ENCODE data around the gene IQCN.

IQCN gene

DNA sequence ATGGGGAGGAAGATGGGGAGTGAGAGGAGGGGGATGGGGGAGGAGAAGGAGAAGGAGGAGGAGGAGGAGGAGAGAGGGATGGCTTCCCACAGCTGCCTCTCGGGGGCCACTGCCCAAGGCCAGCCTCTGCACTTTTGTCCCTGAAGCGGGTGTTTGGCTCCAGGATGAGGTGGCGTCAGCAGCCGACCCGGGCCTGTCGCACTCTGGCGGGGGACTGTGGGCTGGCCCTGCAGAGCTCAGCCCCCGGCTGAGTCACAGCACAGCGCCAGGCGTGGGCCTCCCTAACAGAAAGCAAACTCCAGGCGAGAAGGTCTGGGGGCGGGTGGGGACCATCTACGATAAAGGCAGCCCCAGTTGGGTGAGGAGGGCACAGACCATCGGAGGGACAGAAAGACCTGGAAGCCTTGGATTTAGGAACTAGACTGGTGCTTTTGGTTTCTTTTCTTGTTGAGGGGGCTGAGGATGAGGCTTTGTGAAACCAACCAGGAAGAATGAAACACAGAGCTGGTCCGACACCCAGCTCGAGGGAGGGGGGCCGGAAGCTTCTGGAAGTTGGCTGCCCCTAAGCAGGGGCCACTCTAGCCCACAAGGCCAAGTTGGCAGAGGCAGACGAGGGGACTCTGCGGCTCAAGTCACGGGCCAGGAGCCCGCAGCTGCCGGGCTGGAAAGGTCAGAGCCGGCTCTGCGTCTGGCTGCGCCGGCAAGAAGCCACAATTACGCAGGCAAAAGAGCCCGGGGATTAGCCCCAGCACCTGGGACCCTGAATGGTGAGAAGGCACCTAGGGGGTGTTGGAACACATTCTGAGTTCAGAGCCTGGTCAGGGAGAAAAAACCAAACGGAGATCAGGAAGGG lies 30.4 kb upstream of the IQCN start:
- no peak for DNase-seq

DNA sequence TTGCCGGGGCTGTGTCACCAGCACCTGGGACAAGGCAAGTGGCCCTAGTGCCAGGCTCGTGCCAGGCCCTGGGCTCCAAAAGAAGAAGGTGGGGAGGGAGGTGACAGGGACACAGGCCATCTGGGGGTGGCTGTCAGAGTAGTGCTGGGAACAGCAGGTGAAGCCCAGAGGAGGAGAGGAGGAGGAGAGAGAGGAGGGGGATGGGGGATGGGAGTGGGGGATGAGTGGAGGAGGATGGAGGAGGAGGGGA lies 29.9 kb upstream of the IQCN start:
- peak; percentile 25 for DNase-seq

DNA sequence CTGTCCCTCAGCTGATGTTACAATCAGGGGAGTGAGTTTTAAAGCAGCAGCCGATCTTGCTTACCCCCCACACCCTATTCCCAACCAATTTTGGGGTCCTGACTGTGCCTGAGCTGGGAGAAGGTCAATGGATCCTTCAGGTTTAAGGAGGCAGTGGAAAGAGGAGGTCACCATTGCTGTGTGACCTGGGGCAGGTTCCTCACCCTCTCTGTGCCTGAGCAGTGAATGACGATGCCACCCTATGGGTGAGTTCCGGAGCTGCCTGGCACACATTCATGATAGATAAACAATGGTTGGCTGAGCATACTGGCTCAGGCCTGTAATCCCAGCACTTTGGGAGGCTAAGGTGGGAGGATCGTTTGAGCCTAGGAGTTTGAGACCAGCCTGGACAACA lies 27.5 kb upstream of the IQCN start:
- no peak for DNase-seq

DNA sequence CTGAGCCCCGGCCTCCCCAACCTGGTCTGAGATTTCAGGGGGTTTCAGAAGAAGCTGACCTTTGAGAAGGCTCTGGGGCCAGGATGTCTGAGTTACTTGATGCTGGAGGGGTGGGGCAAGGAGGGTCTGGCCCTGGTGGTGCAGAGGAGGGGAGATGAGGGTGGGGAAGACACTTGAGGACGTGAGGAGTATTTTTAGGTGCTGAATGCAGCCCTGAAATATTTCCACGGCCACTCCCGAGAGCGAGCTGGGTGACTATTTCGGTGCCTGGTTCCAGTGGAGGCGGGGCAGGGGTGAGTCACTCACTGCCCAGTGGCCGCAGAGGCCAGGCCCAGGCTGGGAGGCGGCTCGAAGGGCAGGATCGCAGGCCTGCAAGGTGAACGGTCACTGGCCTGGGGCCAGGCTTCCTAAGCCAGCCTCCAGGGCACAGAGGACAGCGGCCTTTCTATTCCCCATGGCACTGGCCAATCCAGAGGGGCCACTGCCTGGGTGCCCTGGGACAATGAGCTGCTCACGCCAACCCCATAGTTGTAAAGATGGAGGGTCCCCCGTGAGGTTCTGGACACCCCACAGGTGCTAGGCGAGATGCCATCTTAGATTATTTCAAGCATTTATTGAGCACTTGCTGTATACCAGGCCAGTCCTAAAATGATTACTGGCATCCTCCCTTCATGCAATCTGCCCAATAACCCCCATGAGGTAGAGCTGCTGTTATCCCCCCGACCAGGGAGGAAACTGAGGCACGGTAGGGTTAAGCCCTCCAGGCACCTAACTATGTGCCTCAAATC lies 26.9 kb upstream of the IQCN start:
- no peak for DNase-seq

DNA sequence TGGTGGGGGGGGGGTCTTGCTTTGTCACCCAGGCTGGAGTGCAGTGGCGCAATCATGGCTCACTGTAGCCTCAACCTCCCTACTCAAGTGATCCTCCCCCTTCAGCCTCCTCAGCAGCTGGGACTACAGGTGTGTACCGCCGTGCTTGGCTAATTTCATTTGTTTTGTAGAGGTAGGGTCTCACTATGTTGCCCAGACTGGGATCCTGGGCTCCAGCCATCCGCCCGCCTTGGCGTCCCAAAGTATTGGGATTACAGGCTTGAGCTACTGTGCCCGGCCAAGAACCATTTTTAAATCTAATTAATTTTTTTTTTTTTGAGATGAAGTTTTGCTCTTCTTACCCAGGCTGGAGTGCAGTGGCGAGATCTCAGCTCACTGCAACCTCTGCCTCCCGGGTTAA lies 25.4 kb upstream of the IQCN start:
- no peak for DNase-seq

DNA sequence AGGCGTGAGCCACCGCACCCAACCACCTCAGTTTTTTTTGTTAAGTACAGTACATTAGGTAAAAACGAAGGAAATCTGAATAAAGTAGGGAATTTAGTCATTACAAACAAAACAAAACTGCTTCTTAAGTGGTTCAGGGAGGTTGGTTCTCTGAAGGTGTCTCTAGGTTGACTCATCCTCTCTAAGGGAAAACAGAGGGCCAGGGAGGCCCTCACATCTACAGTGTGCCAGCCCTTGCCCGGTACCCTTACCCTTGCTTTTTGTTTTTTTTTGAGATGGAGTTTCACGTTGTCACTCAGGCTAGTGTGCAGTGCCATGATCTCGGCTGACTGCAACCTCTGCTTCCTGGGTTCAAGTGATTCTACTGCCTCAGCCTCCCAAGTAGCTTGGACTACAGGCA lies 24.3 kb upstream of the IQCN start:
- no peak for DNase-seq

DNA sequence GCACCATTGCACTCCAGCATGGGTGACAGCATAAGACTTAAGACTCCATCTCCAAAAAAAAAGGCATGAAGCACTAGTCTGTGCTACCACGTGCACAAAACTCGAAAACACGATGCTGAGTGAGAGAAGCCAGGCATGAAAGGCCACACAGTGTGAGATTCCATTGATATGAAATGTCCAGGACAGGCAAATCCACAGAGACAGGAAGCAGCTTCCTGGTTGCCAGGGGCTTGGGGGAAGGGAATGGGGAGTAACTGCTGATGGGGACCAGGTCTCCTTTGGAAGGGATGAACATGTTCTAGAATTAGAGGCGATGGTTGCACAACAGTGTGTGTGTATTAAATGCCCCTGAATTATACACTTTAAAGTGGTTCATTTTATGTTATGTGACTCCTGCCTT lies 23.1 kb upstream of the IQCN start:
- no peak for DNase-seq

DNA sequence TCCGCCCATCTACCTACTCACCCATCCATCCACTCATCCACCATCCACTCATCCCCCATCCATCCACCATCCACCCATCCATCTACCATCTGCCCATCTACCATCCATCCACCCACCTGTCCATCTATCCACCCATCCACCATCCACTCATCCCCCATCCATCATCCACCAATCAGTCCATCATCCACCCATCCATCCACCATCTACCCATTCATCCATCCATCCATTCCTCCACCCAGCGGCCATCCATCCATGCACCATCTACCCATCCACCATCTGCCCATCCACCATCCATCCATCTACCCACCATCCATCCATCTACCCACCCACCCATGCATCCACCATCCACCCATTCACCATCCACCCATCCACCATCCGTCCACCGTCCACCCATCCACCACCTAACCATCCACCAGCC lies 20.8 kb upstream of the IQCN start:
- no peak for DNase-seq

DNA sequence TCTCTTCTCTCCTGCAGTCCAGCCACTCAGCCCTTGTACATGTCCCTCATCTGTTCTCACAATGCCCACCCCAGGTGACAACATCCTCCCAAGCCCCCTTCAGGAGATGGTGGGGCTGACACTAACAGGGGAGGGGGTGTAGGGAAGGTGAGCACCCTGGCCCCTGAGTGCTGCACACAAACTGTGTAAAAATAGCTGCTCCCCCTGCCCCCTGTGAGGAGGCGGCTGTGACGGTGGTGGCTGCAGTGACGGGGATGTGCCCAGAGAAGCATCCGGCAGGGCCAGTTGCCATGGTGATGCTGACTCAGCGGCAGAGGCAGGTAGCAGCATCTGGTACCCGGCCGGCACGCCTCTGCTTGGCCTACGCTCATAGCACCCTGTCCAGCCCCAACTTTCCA lies 20.2 kb upstream of the IQCN start:
- peak; percentile 21 for DNase-seq

DNA sequence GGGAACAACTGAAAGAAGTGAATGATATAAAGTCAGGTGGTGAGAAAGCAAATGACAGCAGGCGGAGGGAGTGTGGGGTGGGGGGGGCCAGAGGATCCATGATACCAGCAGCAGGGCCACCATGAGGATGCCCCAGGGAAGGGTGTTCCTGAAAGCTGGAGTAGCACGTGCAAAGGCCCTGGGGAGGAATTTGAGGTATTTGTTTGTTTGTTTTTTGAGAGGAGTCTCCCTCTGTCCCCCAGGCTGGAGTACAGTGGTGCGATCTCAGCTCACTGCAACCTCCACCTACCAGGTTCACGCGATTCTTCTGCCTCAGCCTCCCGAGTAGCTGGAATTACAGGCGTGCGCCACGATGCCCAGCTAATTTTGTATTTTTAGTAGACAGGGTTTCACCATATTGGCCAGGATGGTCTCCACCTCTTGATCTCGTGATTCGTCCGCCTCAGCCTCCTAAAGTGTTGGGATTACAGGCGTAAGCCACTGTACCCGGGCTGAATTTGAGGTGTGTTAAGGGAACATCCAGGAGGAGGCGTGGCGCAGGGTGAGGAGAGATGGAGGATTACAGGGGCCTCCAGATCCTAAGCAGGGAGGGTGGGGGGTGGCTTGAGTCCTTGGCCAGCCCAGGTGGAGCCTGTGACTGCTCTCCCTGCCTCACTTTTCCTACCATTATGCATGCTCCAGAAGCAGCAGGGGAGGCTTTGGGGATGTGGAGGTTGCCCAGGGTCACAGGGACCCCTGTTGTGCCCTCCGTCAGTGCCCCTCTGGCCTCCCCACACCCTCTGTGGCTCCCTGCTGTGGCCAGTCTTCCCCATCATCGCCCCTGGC lies 19.6 kb upstream of the IQCN start:
- no peak for DNase-seq

DNA sequence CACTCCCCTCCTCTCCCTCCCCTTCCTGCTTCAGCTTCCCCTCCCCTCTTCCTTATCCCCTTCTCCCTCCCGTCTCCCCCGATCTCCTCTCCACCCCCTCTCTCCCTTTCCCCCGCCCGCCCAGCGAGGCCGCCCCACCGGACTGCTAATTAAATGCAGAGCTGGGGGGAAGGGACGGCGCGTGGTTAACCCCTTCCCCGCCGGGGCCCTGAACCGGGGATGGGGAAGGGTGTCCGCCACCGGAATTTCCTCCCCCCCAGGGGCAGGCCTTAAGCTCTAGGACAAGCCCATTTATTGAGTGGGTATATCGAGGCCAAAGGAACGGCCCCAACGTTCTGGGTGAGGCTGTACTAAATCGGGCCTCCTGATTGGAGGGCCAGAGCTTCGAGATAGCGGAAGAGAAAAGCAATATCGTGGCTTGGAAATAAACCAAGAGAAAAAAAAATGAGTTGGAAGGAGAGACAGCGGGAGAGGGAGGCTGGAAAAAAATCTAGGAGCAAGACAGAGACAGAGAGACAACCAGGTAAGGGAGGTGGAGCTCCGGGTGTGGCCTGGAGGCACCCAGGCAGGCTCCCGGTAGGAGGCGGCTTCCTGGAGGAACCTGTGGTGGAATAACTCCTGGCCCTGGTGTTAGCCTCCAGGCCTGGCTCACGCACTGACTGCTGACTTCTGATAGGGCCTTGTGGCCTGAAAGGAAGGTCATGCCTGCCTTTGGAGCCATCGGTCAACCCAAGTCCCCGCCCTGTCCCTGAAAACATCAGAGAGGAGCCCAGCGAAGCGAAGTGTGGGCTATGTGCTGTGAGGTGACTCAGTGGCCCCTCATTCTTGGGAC lies 18.8 kb upstream of the IQCN start:
- no peak for DNase-seq

DNA sequence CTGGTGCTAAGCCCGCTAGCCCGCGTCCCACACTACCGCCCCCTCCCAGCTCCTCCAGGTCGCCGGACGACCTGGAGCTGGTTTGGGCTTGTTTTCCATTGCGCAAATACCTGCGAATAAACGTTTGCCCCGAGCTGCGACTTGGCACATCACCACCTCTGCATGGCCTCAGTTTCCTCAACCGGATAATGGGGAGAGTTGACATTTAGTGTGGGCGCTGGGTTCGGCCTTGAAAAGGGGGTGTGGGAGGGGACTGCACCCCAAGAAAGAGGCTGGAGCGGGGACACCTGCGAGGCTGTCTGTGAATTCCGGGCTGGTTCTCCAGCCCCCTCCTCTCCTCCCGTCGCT lies 18.2 kb upstream of the IQCN start:
- no peak for DNase-seq

DNA sequence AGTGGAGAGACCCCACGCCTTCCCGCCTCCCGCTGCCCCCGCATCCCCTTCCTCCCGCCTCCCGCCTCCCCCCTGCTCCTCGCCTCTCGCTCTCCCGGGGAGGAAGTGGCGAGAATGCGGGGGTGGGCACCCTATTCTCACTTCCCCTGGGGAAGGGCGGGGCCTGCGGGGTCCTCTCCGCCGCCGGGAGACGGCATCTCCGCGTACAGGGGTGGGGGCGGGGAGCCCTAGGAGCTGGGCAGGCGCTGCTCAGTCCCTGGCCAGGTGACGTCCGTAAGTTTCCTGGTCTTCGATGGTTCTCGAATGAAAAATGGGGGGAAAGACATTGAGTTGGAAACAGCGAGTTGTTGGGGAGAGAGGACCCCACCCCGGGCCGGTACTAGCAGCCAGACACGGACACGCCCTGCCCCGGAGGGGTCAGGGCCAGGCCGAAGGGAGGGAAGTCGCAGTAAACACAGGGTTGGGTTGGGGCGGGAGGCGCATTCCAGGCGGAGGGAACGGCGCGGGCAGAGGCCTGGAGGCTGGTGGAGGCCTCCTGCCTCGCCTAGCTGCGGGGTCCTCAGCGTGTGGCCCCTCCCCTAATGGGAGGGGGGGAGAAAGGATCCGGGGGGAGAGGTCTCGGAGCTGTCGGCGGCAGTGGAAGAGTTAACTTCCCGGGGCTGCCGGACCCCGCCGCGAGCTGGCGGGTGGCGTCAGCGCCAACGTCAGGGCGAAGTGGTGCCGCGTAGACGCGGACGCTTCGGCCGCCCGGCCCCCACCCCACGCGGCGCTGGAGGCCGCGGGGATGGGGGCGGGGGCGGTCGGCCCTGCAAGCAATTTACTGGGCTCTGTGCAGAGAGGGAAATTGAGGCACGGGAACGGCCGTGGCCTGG lies 17.6 kb upstream of the IQCN start:
- peak; percentile 30 for DNase-seq

DNA sequence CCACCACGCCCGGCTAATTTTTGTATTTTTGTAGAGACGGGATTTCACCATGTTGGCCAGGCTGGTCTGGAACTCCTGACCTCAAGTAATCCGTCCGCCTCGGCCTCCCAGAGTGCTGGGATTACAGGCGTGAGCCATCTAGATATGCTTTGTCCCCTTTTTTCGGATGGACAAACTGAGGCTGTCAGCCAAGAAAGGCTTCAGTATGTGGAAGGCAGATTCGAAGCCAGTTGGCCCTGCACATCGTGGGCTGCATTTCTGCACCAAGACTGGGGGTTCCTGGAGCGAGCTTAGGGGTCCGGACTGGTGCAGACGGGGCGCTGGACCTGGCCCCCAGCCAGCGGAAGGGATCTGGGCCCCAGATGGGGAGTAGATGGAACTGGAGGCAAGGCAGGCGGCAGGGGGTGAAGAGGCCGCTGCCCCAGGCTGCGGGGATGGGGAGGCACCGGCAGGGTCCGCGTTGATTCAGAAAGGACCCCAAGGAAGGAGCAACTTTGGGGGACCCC lies 16.8 kb upstream of the IQCN start:
- DNase-seq = no peak

DNA sequence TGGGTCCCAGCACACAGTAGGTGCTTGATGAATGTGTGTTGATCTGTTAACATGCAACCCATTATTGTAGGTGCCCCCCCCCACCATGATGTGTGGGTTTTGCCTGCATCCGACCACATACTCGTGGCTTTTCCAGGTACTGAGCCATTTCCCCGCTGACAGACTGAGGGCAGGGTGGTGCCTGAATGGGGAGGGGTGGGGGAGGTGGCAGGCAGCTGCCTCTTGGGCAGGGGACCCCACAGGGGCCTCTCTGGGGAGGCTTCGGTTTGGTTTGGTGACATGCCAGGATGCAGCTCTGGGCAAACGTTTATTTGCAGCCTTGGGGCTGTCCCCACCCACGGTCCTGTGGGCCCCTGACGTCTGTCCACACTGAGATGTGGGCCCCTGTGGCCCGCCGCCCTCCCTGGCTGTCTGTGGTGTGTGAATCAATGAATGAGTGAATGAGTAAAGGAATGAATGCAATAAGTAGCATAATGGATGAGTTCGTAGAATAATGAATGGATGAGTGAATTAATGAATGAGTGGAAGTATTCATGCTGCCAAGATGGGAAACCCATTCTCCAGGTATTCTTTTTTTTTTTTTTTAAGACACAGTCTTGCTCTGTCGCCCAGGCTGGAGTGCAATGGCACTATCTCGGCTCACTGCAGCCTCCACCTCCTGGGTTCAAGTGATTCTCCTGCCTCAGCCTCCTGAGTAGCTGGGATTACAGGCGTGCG lies 16.2 kb upstream of the IQCN start:
- DNase-seq = no peak

DNA sequence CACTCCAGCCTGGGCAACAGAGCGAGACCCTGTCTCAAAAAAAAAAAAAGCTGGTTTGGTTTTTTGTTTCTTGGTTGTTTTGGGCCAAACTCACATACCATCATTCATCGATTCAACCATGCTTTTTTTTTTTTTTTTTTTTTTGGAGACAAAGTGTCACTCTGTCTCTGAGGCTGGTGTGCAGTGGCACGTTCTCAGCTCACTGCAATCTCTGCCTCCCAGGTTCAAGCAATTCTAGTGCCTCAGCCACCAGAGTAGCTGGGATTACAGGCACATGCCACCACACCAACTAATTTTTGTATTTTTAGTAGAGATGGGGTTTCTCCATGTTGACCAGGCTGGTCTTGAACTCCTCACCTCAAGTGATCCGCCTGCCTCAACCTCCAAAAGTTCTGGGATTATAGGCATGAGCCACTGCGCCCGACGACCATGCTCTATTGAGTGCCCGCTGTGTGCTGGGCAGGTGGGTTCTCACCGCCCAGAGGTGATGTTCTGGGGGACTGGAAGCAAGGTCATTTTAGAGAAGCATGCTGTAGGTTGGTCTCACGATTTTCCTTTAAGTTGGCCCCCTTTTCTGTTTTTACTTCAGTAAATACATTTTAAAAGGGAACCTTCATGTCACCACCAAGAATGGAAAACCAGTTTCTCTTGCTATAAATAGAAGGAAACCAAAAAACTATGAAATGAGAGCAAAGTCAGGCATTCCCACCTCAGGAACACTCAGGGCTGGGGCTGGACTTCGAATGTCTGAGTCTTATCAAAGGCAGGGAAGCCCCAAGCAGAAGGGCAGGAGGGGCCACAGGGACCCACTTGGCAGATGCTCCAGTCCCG lies 15.4 kb upstream of the IQCN start:
- no peak for DNase-seq

DNA sequence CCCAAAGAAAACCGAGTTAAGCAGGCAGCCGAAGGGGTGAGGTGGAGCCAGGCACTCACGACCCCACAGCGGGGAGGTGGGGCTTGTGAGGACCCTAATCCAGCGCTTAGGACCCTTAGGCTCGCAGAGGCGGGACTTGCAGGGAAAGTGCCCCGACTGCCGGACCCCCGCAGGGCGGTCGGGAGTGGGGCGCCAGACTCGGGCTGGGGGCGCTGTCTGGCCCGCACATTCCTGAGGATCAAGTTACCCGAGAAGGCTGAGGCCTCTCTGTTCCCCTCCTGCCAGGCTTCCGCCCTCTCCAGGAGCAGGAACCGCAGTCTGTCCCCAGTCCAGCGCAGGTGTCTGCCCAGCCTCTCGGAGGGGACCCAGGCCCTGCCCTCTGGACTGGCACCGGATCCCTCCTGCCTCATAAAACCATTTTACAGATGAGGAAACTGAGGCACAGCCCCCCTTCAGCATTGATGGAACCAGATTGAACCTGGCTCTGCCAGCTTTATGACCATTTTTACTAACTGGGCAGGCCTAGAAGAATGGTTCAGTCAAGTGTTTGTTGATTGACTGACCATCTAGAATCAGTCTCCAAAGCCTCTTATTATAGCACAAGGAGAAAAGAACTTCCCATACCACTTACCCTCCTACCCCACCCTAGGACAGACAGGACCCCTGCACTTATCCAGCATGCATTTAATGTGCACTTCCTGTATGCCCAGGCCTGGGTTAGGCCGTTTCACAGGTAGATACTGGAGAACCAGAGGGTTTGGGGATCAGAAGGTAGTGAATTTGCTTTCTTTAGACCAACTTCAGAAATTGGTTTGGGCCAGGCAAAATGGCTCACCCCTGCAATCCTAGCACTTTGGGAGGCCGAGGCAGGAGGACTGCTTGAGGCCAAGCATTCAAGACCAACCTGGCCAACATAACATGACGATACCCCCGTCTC lies 13.9 kb upstream of the IQCN start:
- no peak for DNase-seq

DNA sequence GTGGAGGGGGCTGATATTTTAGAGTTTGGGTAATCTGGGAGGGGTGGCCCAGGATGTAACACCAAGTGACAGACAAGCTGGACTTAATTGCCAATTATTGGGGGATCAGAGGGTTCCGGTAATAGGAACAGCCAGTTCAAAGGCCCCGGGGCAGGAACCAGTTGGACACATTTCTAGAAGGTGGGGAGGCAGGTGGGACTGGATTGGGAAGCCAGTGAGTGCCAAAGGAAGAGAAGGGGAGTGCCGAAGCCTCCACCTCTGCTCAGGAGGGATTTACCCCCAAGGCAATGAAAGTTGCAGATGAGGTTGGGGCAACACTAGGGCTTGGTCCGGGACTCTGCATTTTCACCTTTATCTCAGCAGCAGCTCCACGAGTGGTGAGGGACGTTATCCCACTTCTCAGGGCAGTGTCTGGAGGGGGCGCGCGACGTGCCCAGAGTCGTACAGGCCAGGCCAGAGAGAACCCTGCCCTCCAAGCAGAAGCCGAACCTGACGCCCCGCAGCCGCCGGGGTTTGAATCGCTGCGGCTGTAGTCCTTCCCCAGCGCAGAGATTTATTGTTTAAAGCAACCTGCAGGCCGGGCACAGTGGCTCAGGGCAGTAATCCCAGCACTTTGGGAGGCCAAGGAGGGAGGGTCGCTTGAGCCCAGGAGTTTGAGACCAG lies 12.9 kb upstream of the IQCN start:
- no peak for DNase-seq

All from DMS153 (cell line).